ENCODE results near the gene SH3PXD2A. TPM values are rescaled to one million over a fixed set of nuclear protein-coding genes. Genes with fewer than 3 reads are reported as not detected.

The SH3PXD2A gene
- total and polyA plus RNA-seq, 2 donors (not counting 1 experiment from before 2014, with no cell fraction given) = 3.2 to 33.5 TPM

DNA sequence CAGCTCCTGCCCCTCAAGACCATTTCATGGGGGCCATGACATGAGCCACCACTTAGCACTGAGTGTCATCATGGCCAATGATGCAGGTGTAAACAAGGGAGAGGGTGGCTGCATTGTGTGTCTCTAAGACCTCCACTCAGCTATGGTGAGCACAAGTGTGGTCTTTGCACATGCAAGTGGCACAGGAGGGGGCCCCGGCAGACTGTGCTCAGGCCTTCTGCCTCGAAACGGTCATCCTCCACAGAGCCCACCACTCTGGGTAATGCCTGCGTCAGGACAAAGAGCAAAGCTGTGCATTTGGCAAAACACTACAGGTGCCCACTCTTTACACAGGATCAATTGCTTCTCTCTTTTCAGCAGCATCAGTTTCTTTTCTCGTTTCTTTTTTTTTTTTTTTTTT is 125.5 kb downstream of the SH3PXD2A start:
- TF ChIP-seq EZH2 (IDR thresholded peaks at IDR 0.05; ENCODE audit: borderline replicate concordance, insufficient read depth, low read depth, low read length, poor library complexity, severe bottlenecking) = no peak
- TF ChIP-seq, protein P1, sequence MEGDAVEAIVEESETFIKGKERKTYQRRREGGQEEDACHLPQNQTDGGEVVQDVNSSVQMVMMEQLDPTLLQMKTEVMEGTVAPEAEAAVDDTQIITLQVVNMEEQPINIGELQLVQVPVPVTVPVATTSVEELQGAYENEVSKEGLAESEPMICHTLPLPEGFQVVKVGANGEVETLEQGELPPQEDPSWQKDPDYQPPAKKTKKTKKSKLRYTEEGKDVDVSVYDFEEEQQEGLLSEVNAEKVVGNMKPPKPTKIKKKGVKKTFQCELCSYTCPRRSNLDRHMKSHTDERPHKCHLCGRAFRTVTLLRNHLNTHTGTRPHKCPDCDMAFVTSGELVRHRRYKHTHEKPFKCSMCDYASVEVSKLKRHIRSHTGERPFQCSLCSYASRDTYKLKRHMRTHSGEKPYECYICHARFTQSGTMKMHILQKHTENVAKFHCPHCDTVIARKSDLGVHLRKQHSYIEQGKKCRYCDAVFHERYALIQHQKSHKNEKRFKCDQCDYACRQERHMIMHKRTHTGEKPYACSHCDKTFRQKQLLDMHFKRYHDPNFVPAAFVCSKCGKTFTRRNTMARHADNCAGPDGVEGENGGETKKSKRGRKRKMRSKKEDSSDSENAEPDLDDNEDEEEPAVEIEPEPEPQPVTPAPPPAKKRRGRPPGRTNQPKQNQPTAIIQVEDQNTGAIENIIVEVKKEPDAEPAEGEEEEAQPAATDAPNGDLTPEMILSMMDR (IDR thresholded peaks at IDR 0.05) = no peak
- no peaks in the 10 kb centered on the region for H3K4me1 Mint-ChIP-seq
- no peaks in the 10 kb centered on the region for H4K20me1 ChIP-seq (ENCODE audit: control insufficient read depth, insufficient read depth, low read length, poor library complexity, severe bottlenecking)
- H3K9ac ChIP-seq (ENCODE audit: low read length) = no peak overlapping the region
- H3K9me3 ChIP-seq (ENCODE audit: control extremely low read depth in 1 of 3, control insufficient read depth in 2 of 3, insufficient read depth in 1 of 3, low read length in 2 of 3) = no peaks in the 10 kb centered on the region
- intact Hi-C loops (cut with micrococcal nuclease) = no loop called here
- H3K4me3 Mint-ChIP-seq = no peak overlapping the region
- H2AFZ ChIP-seq (ENCODE audit: insufficient read depth, low read depth, low read length, poor library complexity, severe bottlenecking) = no peak overlapping the region
- ATAC-seq (ENCODE audit: low read depth) (no peak), DNase-seq (no peak)
- H3K27me3 ChIP-seq (replicated peaks in 1 of 4; ENCODE audit: control extremely low read depth in 1 of 4, control insufficient read depth in 3 of 4, insufficient read depth in 4 of 4, low read length in 3 of 4) = no peaks in the 10 kb centered on the region
- CTCF ChIA-PET = interaction anchor here (0.7 kb wide), 1 partner anchor 559 kb away, joined by 6 read pairs; no protein-coding TSS in a partner anchor
- H3K79me2 ChIP-seq (ENCODE audit: control insufficient read depth, insufficient read depth, low read length) = no peaks in the 10 kb centered on the region
- no peak overlapping the region for H3K4me3 ChIP-seq (ENCODE audit: control extremely low read depth in 1 of 5, extremely low read depth in 1 of 5, insufficient read depth in 1 of 5, low read depth in 2 of 5, low read length in 4 of 5)
- no peak overlapping the region for H3K27ac Mint-ChIP-seq
- H3K36me3 ChIP-seq (replicated peaks in 1 of 2; ENCODE audit: control extremely low read depth in 1 of 2, control insufficient read depth in 1 of 2, extremely low read depth in 1 of 2, insufficient read depth in 2 of 2, low read length in 1 of 2) = no peaks in the 10 kb centered on the region
- POLR2A ChIA-PET = no interaction called here
- no peaks in the 10 kb centered on the region for H3K9me3 Mint-ChIP-seq (ENCODE audit: insufficient read depth)
- 87% methylated on average over 4 of the region's 5 CpGs for WGBS (ENCODE audit: insufficient coverage)
- H3K4me1 ChIP-seq (ENCODE audit: control insufficient read depth in 2 of 2, insufficient read depth in 2 of 2, low read length in 2 of 2) = no peaks in the 10 kb centered on the region
- no peak overlapping the region for H3K27ac ChIP-seq (ENCODE audit: low read length in 2 of 2)
- no peak overlapping the region for H3K4me2 ChIP-seq (replicated peaks; ENCODE audit: low read depth, low read length, poor library complexity, severe bottlenecking)
- peaks cover 16% of the 10 kb centered on the region for H3K27me3 Mint-ChIP-seq

DNA sequence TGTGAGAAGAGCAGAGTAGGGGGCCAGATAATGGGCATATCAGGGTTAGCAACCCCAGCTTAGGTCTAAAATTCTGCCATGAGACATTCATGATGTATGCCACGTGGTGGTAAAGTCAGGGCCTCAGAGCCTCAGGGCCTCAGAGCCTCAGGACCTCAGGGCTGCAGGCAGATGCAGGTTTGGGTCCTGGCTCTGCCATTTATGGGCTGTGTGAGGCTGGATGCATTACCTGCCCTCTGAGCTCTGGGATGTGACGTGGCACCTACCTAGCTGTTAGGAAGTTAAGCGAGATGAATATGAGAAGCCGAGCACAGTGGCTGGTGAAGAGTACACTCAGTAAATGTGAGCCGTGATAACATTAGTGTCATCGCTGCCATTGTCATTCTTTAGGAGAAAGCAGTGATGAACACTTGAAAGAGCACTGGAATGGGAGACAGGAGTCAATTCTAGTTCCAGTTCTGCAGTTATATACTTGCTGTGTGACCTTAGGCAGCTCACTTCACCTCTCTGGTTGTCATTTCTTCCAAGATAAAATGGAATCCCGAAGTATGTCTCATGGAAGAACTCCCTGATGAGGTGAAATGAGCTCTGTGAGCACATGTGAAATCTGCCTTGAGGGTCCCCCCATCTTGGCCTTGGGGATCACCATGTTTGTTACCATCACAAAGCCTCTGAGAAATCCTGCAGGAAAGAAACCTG is 127.2 kb downstream of the SH3PXD2A start:
- TF ChIP-seq, protein P1 (IDR thresholded peaks at IDR 0.05) = no peak
- no peak for TF ChIP-seq EZH2 (IDR thresholded peaks at IDR 0.05; ENCODE audit: borderline replicate concordance, insufficient read depth, low read depth, low read length, poor library complexity, severe bottlenecking)
- 89% methylated on average over 6 of the region's 7 CpGs for WGBS (ENCODE audit: insufficient coverage)
- no peaks in the 10 kb centered on the region for H3K36me3 ChIP-seq (replicated peaks in 1 of 2; ENCODE audit: control extremely low read depth in 1 of 2, control insufficient read depth in 1 of 2, extremely low read depth in 1 of 2, insufficient read depth in 2 of 2, low read length in 1 of 2)
- H3K79me2 ChIP-seq (ENCODE audit: control insufficient read depth, insufficient read depth, low read length) = no peaks in the 10 kb centered on the region
- H3K4me3 ChIP-seq (ENCODE audit: control extremely low read depth in 1 of 5, extremely low read depth in 1 of 5, insufficient read depth in 1 of 5, low read depth in 2 of 5, low read length in 4 of 5) = no peak overlapping the region
- POLR2A ChIA-PET = no interaction called here
- H3K4me1 Mint-ChIP-seq = no peaks in the 10 kb centered on the region
- H3K4me3 Mint-ChIP-seq = no peak overlapping the region
- no peaks in the 10 kb centered on the region for H3K27me3 ChIP-seq (replicated peaks in 1 of 4; ENCODE audit: control extremely low read depth in 1 of 4, control insufficient read depth in 3 of 4, insufficient read depth in 4 of 4, low read length in 3 of 4)
- no peaks in the 10 kb centered on the region for H3K9me3 ChIP-seq (ENCODE audit: control extremely low read depth in 1 of 3, control insufficient read depth in 2 of 3, insufficient read depth in 1 of 3, low read length in 2 of 3)
- no peak overlapping the region for H3K27ac ChIP-seq (ENCODE audit: low read length in 2 of 2)
- CTCF ChIA-PET = no interaction called here
- no peaks in the 10 kb centered on the region for H3K9me3 Mint-ChIP-seq (ENCODE audit: insufficient read depth)
- no peak overlapping the region for H3K9ac ChIP-seq (ENCODE audit: low read length)
- H2AFZ ChIP-seq (ENCODE audit: insufficient read depth, low read depth, low read length, poor library complexity, severe bottlenecking) = no peak overlapping the region
- ATAC-seq (ENCODE audit: low read depth) (no peak), DNase-seq (no peak)
- intact Hi-C loops (cut with micrococcal nuclease) = no loop called here
- no peaks in the 10 kb centered on the region for H3K4me1 ChIP-seq (ENCODE audit: control insufficient read depth in 2 of 2, insufficient read depth in 2 of 2, low read length in 2 of 2)
- H3K4me2 ChIP-seq (replicated peaks; ENCODE audit: low read depth, low read length, poor library complexity, severe bottlenecking) = no peak overlapping the region
- H3K27me3 Mint-ChIP-seq = peaks cover 19% of the 10 kb centered on the region
- H3K27ac Mint-ChIP-seq = no peak overlapping the region
- no peaks in the 10 kb centered on the region for H4K20me1 ChIP-seq (ENCODE audit: control insufficient read depth, insufficient read depth, low read length, poor library complexity, severe bottlenecking)
